ENCODE measurements around the gene ULK3.
A peak's percentile ranks its signal among the peaks of the same experiment; 100 is the strongest.

Gene ULK3

GRCh38 chr15:74840851-74841775 lies 1.8 kb downstream of the ULK3 start:
- DNase-seq (ENCODE audit: low read depth) = peak; percentile 58

DNA sequence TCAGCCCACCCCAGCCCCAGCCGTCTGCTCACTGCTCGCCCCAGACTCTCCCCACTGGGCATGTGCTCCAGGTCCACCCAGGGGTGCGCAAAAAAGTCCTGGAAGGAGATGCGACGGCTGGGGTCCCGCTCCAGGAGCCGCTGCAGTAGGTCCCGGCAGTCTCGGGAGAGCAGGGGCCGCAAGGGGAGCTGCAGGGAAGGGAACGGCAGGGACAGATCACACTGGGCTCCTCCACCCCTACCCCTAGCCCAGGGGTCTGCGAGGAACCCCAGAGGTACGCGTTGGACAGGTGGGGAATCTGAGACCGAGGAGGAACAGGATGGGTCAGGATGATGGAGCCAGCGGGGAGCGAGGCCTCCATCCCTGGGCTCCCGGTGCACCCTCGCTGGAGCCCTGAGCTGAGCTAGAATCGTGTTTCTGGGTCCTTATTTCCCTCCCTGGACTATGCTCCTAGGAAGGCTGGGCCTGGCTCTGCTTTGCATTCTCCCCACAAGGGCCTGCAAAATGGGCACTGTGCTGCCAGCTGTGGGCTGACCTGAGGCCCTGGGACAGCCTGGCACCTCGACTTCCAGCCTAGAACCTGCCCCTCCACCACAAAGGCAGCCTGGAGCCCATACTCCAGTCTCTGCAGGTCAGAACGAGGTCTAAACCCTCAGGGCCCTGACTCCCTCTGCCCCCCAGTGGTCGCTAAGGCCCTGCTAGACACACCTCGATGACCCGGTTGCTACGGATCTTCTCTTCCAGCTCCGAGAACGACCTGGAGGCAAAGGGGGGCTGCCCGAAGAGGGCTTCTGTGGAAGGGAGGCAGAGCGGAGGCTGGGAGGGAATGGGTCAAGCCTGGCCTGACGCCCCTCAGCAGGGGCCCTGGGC lies 3.2 kb downstream of the ULK3 start:
- DNase-seq (ENCODE audit: low read depth) = no peak

- no peak for DNase-seq (ENCODE audit: low read depth)
These were observed 4.0 kb downstream of the ULK3 start for GRCh38 chr15:74838746-74839525.

DNA sequence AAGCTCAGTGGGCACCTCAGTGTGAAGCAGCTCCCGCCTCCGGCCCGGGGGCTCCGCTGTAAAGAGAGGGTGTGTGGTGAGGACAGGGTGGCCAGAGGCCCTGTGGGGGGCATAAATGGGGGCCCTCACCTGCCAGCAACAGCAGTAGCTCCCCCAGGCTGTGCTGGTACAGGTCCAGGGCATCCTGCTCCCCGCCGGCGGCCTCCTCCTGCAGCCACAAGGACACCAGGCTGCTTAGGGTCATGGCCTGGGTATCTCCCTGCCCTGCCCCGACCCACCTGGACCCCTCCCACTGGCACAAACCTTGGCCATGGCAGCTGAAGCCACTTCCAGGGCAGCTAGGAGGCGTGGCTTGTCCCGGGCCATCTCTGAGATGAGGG lies 4.8 kb downstream of the ULK3 start:
- no peak for DNase-seq (ENCODE audit: low read depth)

GRCh38 chr15:74837482-74838136 lies 5.3 kb downstream of the ULK3 start:
- no peak for DNase-seq (ENCODE audit: low read depth)

DNA sequence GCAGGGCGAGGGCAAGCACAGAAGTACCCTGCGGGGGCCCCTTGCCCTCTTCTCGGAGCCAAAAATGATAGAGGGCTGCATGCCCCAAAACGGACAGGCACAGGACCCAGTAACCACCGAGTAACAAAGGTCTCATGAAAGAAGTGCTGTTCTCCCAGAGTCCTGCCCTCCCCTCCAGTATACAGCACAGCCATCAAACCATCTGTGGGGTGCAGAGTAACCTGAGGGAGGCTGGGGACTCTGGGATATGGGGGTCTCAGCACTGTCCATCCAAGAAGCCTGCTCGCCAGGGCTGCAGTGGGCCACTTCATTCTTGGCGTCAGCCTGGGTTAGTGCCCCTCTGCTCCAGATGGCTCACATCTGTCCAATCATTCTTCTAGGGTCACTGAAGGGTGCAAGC lies 6.1 kb downstream of the ULK3 start:
- DNase-seq (ENCODE audit: low read depth) = no peak

DNA sequence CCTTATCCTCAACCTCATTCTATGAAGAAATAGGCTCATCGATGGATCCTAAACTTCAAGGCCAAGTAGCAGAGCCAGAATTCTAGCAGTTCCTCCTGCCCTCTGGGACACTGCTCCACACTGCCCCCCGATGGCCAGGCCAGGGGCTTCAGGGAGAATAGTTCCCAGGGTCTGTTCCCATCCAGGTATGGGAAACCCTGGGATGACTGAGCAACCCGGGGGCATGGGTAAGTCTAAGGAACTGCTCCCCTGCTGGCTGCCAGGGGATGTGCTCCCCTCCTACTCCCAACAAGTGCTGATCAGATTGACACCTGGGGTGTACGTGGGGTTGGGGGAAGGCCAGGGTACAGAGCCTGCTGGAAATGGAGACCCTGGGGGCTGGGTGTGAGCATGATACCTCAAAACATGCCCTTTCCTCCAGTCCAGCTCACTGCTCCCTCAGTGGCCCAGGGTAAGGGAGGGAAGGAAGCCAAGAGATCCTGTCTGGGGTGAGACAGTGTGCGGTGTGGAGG lies 7.6 kb downstream of the ULK3 start:
- no peak for DNase-seq (ENCODE audit: low read depth)

- DNase-seq (ENCODE audit: low read depth) = no peak
These were observed 9.4 kb downstream of the ULK3 start for GRCh38 chr15:74833376-74834107.

DNA sequence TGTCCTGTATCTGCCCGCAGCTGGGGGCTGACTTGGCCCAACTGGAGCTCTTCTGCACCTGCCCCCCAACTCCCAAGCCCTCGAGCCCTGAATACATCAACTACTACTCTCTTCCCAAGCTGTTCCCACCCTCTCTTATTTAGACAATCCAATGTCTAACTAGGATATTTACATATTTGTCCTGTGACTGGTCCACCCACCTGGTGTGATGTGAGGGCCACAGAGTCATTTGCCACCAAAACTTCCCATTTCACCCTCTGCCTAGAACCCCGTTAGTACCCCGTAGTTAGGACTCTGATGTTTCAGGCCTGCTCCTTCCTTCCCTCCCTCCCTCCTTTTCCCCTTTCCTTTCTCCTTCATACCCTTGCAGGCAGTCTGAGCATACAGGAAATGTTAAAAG lies 10.1 kb downstream of the ULK3 start:
- DNase-seq (ENCODE audit: low read depth) = no peak

DNA sequence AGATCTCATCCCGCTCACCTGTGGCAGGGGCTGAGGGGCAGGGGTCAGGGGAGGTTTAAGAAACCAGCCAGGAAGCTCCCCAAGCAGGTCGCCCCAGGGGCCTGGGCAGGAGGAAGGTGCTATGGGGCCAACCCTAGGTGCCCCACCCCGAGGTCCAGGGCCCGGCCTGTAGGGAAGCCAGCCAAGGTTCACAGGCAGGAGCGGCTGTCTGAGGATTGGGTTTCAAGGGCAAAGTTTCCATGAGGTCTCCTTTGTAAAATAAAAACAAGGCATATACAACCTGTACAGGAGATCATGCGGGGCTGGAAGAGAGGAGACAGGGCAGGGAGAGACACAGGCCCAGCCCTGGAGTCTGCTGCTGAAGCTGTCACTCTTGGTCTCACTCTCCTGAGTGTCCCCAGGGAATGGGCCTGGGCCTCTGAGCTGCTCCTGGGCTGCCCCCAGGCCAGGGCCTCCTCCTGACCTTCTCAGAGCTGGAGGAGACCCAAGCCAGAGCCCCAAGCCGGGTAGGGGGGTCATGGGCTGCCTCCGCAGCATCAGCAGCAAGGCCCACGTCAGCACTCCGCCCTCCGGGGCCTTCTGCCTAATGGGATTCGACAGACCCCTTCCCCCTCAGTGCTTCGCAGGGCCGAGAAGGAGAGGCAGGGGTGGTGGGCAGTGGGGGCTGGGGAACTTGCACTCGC lies 11.0 kb downstream of the ULK3 start:
- DNase-seq (ENCODE audit: low read depth) = no peak

DNA sequence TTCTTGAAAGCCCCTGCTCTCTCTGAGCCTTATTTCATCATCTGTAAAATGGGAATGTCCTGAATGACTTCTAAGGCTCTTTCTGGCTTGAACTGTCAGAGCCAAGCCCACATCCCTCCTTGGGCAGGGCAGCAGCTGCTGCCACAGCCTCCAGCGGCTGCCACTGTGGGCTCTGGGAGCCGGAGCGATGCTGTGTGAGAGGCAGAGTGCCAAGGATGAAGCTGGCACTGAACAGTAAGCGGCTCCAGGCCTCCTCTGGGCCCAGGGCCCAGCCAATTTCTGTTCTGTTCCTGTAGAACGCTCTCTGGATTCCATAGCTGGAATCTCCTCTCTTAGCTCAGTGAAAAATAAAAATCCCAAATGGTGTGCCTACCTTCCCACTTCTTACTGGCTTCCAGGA lies 12.1 kb downstream of the ULK3 start:
- no peak for DNase-seq (ENCODE audit: low read depth)

- DNase-seq (ENCODE audit: low read depth) = no peak
These were observed 13.0 kb downstream of the ULK3 start for GRCh38 chr15:74829991-74830390.

DNA sequence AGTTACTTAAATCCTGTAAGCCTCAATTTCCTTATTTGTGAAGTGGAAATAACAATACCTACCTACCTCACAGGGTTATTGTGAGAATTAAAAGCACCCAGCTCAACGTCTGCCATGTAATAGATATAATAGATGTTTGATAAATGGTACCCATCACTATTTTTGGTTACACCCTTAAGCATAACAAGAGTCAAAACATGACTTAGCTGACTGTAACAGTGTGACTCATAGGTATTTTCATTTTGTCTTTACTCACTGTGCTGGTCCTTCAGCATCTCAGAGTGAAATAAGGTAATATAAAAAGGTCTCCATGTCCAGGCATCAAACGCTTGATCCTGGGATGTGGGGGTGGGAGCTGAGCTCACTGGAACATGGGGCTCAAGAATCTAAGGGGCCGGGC lies 13.5 kb downstream of the ULK3 start:
- no peak for DNase-seq (ENCODE audit: low read depth)

DNA sequence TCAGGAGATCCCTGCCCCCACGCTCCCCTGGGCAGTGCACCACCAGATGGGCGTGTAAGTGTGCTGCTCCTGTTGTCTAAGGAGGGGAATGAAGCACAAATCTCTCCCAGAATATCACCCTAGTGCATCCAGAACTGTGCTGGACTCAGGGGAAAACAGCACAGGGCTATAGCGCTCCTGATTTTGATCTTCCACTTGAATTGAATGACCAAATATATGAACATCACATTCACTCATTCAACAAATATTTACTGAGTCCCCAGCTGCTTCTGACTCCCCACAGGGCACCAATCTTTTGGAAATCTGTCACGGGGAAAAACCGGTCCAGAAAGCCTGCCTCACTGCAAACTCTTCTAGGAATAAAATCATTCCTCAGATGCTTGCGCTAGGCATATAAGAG lies 14.1 kb downstream of the ULK3 start:
- DNase-seq (ENCODE audit: low read depth) = no peak

GRCh38 chr15:74827614-74828013 lies 15.3 kb downstream of the ULK3 start:
- DNase-seq (ENCODE audit: low read depth) = no peak

DNA sequence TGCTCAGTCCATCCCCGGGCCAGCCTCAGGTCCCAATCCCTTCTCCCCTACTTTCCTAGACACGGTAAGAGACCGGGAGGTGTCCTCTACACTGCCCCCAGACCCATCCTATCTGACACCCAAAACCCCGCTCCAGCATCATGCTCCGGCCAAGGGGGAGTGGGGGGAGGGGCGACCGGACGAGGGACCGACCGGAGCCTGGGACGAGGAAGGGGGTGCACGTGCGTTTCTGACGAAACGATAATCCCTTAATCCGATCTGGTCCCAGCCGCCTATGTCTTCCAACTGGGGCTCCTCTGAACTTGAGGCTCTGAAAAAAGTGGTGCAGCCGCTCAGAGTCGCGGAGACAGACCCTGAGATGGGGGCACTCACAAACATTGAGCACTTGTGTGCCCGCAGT lies 16.0 kb downstream of the ULK3 start:
- DNase-seq (ENCODE audit: low read depth) = no peak

DNA sequence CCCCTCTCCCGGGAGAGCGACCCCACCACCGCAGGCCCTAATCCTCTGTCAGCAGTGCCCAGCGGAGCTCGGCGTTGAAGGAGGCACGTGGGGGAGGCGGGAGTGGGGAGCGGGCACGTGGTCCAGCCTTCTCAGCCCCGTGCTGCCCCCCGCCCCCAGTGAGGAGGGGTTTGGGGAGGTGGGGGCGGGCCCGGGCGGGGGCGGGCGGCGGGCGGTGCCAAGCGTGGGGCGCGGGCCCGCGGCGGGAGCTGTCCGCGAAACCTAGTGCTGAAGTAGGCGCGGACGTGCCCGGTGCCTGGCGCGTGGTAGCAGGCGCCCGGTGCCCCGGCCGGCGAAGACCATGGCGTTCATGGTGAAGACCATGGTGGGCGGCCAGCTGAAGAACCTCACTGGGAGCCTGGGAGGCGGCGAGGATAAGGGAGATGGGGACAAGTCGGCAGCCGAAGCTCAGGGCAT lies 16.6 kb downstream of the ULK3 start, which contains the start of gene CPLX3:
Gene CPLX3 (plus strand): TSS at position 264 of the 456 bp plus-strand sequence. CDS start 77 bp downstream, at position 341.
- DNase-seq (ENCODE audit: low read depth) = no peak

DNA sequence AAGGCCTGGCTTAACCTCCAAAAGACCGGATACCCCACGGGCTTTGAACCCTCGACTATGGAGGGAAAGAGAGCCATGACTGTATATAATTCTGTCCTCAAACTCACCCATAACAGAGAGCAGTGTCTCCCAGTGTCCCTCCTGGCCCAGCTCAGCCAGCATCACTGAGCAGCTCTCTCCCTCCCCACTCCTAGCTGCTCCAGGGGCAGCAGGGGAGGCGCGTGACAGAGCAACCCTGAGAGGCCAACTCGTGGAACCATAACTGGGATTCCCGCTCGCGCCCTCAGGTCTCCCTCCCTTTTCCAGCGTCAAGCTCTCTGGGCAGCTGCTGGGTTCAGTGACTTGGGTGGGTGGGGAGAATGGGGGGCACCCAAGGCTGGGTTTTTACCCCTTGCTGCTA lies 17.1 kb downstream of the ULK3 start:
- DNase-seq (ENCODE audit: low read depth) = no peak

- no peak for DNase-seq (ENCODE audit: low read depth)
These were observed 18.0 kb downstream of the ULK3 start for GRCh38 chr15:74824976-74825375.

- no peak for DNase-seq (ENCODE audit: low read depth)
These were observed 19.6 kb downstream of the ULK3 start for GRCh38 chr15:74823324-74823723.

Measured in CMK (cell line).